ENCODE data around the gene GRID1. TPM values are rescaled to one million over a fixed set of nuclear protein-coding genes. Genes with fewer than 3 reads are reported as not detected.

The GRID1 gene
- total RNA-seq, 1 experiment from 2014 or later: not detected

DNA sequence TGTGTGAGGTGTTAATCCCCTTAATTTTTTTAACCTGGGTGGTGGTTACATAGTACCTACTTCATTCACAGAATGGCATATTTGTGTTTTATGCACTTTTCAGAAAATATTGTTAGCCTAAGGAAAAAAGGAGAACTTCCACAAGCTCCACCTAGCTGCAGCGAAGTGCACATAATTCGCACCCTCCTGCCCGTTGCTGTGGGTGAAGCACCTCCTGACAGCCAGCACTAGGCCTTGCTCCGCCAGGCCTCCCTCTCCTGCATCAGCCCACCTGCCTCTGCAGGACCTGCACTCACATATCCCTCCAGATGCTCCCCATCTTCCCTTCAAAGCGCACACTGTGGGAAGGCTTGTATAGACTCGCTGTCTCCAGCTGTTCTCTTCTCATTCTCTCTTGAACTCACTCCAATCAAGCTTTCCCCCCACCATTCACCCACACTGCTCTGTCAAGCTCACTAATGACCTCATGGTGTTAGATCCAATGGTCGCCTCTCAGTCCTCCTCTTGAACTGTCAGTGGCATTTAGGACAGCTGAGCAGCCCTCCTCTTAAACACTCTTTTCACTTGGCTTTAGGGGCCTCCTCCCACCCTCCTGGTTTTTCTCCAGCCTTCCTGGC, 20.7 kb upstream of the GRID1 start:
- H3K36me3 ChIP-seq (ENCODE audit: low read depth): no peaks in the 10 kb centered on the region
- no peaks in the 10 kb centered on the region for H3F3A ChIP-seq (ENCODE audit: insufficient read depth, low read depth)
- no peak overlapping the region for H2AFZ ChIP-seq
- intact Hi-C loops (cut with micrococcal nuclease; ENCODE audit: unreplicated experiment): no loop called here
- no peak for DNase-seq
- H3K9me2 ChIP-seq (ENCODE audit: insufficient read depth): no peaks in the 10 kb centered on the region
- H3K79me2 ChIP-seq (ENCODE audit: low read depth): no peaks in the 10 kb centered on the region
- no peaks in the 10 kb centered on the region for H3K9me3 ChIP-seq (ENCODE audit: insufficient read depth, low read depth)
- TF ChIP-seq, protein P1, sequence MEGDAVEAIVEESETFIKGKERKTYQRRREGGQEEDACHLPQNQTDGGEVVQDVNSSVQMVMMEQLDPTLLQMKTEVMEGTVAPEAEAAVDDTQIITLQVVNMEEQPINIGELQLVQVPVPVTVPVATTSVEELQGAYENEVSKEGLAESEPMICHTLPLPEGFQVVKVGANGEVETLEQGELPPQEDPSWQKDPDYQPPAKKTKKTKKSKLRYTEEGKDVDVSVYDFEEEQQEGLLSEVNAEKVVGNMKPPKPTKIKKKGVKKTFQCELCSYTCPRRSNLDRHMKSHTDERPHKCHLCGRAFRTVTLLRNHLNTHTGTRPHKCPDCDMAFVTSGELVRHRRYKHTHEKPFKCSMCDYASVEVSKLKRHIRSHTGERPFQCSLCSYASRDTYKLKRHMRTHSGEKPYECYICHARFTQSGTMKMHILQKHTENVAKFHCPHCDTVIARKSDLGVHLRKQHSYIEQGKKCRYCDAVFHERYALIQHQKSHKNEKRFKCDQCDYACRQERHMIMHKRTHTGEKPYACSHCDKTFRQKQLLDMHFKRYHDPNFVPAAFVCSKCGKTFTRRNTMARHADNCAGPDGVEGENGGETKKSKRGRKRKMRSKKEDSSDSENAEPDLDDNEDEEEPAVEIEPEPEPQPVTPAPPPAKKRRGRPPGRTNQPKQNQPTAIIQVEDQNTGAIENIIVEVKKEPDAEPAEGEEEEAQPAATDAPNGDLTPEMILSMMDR (conservative IDR thresholded peaks at IDR 0.05): no peak
- TF ChIP-seq EZH2 (IDR thresholded peaks at IDR 0.05; ENCODE audit: low read depth): no peak
- no peak overlapping the region for H3K27ac ChIP-seq
- BruUV-seq (replicated peaks): no TSS peak
- CTCF ChIA-PET: interaction anchor here (0.6 kb wide), 1 partner anchor 134 kb away, joined by 3 read pairs; the partner anchor contains the start of gene WAPL
- H3K27me3 ChIP-seq (ENCODE audit: insufficient read depth, low read depth): no peaks in the 10 kb centered on the region
- POLR2A ChIA-PET (ENCODE audit: unreplicated experiment): no interaction called here
- H3K4me2 ChIP-seq: no peak overlapping the region
- no peak overlapping the region for H3K4me3 ChIP-seq
- no peaks in the 10 kb centered on the region for H3K4me1 ChIP-seq (replicated peaks; ENCODE audit: insufficient read depth)
- H4K20me1 ChIP-seq (ENCODE audit: insufficient read depth): no peaks in the 10 kb centered on the region

DNA sequence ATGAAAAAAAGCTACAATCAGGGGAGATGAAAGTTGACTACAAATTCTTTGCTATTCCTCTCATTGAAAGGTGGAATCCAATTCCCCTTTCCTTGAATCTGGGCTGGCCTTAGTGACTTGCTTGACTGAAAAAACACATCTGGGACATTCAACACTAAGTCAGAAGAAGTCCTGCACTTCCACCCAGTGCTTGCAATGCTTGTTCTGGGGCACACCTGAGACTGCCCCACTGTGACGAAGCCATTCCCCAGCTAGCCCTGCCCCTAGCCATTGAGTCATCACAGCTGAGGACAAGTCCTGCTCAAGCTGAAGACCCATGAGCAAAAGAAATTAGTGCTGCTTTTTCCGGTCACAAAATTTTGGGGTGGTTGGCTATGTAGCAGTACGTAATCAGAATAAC, 19.2 kb upstream of the GRID1 start:
- H3K27me3 ChIP-seq (ENCODE audit: insufficient read depth, low read depth): peaks cover 6% of the 10 kb centered on the region; the same call in 1 of the 2 replicates
- H3K4me2 ChIP-seq: no peak overlapping the region
- no peak overlapping the region for H3K4me3 ChIP-seq
- H4K20me1 ChIP-seq (ENCODE audit: insufficient read depth): no peaks in the 10 kb centered on the region
- H3K27ac ChIP-seq: no peak overlapping the region
- TF ChIP-seq, protein P1 (conservative IDR thresholded peaks at IDR 0.05): no peak
- TF ChIP-seq EZH2 (IDR thresholded peaks at IDR 0.05; ENCODE audit: low read depth): no peak
- no peaks in the 10 kb centered on the region for H3K36me3 ChIP-seq (ENCODE audit: low read depth)
- no peaks in the 10 kb centered on the region for H3K9me3 ChIP-seq (ENCODE audit: insufficient read depth, low read depth)
- BruUV-seq (replicated peaks): no TSS peak
- H3F3A ChIP-seq (ENCODE audit: insufficient read depth, low read depth): no peaks in the 10 kb centered on the region
- intact Hi-C loops (cut with micrococcal nuclease; ENCODE audit: unreplicated experiment): no loop called here
- no peak overlapping the region for H2AFZ ChIP-seq
- H3K4me1 ChIP-seq (replicated peaks; ENCODE audit: insufficient read depth): no peaks in the 10 kb centered on the region
- no peak for DNase-seq
- H3K79me2 ChIP-seq (ENCODE audit: low read depth): no peaks in the 10 kb centered on the region
- ChIA-PET POLR2A (ENCODE audit: unreplicated experiment) (no interaction called here), CTCF (no interaction called here)
- H3K9me2 ChIP-seq (ENCODE audit: insufficient read depth): no peaks in the 10 kb centered on the region

DNA sequence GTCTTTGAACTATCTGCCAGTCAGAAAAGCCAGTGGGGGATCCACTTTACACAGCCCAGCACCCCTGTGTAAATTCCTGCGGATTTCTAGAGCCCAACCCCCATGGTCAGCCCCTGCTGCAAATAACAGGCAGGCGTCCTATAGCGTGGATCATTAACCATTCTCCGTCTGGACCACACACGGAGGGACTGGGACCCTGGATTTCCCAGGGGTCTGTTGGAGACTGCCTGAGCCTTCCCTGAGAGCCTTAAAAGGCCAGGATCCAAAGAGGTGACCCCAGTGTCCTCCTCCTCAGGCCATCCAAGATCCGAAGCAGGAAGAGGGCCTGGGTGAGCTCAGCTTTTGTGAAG, 11.2 kb upstream of the GRID1 start:
- POLR2A ChIA-PET (ENCODE audit: unreplicated experiment): interaction anchor here (0.6 kb wide), 1 partner anchor 1297 kb away, joined by 3 read pairs; no protein-coding TSS in a partner anchor

More for the DNA sequence above, 11.2 kb upstream of the GRID1 start:
- TF ChIP-seq EZH2 (IDR thresholded peaks at IDR 0.05; ENCODE audit: low read depth): no peak
- TF ChIP-seq, protein P1 (conservative IDR thresholded peaks at IDR 0.05): no peak
- Histone ChIP-seq H3K9me2 (ENCODE audit: insufficient read depth) (no peaks in the 10 kb centered on the region), H3K79me2 (ENCODE audit: low read depth) (no peaks in the 10 kb centered on the region), H3K4me2 (no peak overlapping the region), H3F3A (ENCODE audit: insufficient read depth, low read depth) (no peaks in the 10 kb centered on the region), H4K20me1 (ENCODE audit: insufficient read depth) (no peaks in the 10 kb centered on the region), H3K9me3 (ENCODE audit: insufficient read depth, low read depth) (no peaks in the 10 kb centered on the region), H2AFZ (no peak overlapping the region), H3K27ac (no peak overlapping the region), H3K36me3 (ENCODE audit: low read depth) (no peaks in the 10 kb centered on the region), H3K4me1 (replicated peaks; ENCODE audit: insufficient read depth) (no peaks in the 10 kb centered on the region), H3K4me3 (no peak overlapping the region), H3K27me3 (ENCODE audit: insufficient read depth, low read depth) (peaks cover 7% of the 10 kb centered on the region; the same call in 1 of the 2 replicates)
- CTCF ChIA-PET: no interaction called here
- BruUV-seq (replicated peaks): no TSS peak
- intact Hi-C loops (cut with micrococcal nuclease; ENCODE audit: unreplicated experiment): loop anchor here (1.0 to 5.0 kb wide), 2 partner anchors 115 to 275 kb away; no protein-coding TSS in a partner anchor
- DNase-seq: no peak
